ENCODE results near the gene BICC1.

BICC1 gene

DNA sequence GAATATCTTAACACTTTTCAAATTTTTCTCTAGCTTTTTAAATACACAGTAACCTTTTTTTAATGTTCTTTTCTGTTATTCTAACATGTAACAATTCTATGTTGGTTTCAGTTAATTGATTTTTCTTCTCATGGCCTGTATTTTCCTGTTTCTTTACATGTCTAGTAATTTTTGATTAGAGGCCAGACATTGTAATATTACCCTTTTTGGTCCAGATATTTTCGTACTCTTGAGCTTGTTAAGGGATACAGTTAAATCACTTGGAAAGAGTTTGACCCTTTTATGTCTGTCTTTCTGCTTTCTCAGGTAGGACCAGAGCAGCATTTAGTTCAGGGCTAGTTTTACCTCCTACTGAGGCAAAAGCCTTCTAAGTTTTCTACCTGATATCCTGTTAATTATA is 45.0 kb downstream of the BICC1 start:
- H3K27ac ChIP-seq (ENCODE audit: poor library complexity, severe bottlenecking), result no peak overlapping the region
- no peak for ATAC-seq (ENCODE audit: low read depth)

DNA sequence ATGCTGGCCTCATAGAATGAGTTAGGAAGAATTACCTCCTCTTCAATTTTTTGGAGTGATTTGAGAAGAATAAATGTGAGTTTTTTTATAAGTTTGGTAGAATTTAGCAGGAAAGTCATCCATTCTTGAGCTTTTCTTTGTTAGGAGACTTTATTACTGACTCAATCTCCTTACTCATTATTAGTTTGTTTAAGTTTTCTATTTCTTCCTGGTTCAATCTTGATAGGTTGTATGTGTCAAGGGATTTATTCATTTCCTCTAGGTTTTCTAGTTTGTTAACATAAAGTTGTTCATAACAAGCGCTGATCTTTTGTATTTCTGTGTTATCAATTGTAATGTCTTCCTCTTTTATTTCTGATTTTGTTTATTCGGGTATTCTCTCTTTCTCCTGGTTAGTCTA is 47.4 kb downstream of the BICC1 start:
- H3K4me1 ChIP-seq (ENCODE audit: insufficient read depth, poor library complexity, severe bottlenecking), result peaks cover 3% of the 10 kb centered on the region
- peaks cover 4% of the 10 kb centered on the region; the same call in 1 of the 2 replicates for H3K36me3 ChIP-seq (ENCODE audit: low read depth)
- H3K27me3 ChIP-seq (ENCODE audit: insufficient read depth, poor library complexity, severe bottlenecking), result no peaks in the 10 kb centered on the region
- no peak overlapping the region for H3K27ac ChIP-seq (ENCODE audit: poor library complexity, severe bottlenecking)
- TF ChIP-seq, protein P1, sequence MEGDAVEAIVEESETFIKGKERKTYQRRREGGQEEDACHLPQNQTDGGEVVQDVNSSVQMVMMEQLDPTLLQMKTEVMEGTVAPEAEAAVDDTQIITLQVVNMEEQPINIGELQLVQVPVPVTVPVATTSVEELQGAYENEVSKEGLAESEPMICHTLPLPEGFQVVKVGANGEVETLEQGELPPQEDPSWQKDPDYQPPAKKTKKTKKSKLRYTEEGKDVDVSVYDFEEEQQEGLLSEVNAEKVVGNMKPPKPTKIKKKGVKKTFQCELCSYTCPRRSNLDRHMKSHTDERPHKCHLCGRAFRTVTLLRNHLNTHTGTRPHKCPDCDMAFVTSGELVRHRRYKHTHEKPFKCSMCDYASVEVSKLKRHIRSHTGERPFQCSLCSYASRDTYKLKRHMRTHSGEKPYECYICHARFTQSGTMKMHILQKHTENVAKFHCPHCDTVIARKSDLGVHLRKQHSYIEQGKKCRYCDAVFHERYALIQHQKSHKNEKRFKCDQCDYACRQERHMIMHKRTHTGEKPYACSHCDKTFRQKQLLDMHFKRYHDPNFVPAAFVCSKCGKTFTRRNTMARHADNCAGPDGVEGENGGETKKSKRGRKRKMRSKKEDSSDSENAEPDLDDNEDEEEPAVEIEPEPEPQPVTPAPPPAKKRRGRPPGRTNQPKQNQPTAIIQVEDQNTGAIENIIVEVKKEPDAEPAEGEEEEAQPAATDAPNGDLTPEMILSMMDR (IDR thresholded peaks at IDR 0.05; ENCODE audit: poor library complexity, severe bottlenecking), result no peak
- no peak overlapping the region for H3K4me3 ChIP-seq (ENCODE audit: severe bottlenecking)
- no peak for DNase-seq (ENCODE audit: low spot score)
- H3K9me3 ChIP-seq (ENCODE audit: severe bottlenecking), result peaks cover 13% of the 10 kb centered on the region
- ATAC-seq (ENCODE audit: low read depth), result no peak

More for the DNA sequence above, 45.0 kb downstream of the BICC1 start:
- TF ChIP-seq, protein P1 (IDR thresholded peaks at IDR 0.05; ENCODE audit: poor library complexity, severe bottlenecking), result no peak
- no peaks in the 10 kb centered on the region for H3K27me3 ChIP-seq (ENCODE audit: insufficient read depth, poor library complexity, severe bottlenecking)
- peaks cover 13% of the 10 kb centered on the region for H3K9me3 ChIP-seq (ENCODE audit: severe bottlenecking)
- no peak overlapping the region for H3K4me3 ChIP-seq (ENCODE audit: severe bottlenecking)
- peaks cover 13% of the 10 kb centered on the region for H3K4me1 ChIP-seq (ENCODE audit: insufficient read depth, poor library complexity, severe bottlenecking)
- H3K36me3 ChIP-seq (ENCODE audit: low read depth), result peaks cover 4% of the 10 kb centered on the region; the same call in 1 of the 2 replicates
- no peak for DNase-seq (ENCODE audit: low spot score)

DNA sequence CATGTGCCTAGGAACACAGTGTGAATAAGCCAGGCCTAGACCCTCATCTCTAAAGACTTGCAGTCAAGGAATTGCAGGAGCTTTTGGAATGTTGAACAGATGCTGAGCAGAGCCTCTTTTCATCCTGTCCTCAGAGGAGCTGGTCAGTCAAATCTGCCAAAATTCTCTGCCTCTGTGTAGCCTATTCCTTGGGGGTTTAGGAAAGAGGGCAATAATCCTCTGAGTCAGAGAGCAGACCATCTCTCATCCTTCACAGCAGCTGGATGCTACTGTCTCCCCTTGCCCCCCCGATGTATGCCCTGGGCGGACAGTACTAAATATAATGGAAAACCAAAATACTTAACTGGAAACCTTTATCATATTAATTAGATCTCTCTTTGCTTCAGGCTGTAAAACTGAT is 52.6 kb downstream of the BICC1 start:
- H3K4me1 ChIP-seq (ENCODE audit: insufficient read depth, poor library complexity, severe bottlenecking), result no peaks in the 10 kb centered on the region
- no peak overlapping the region for H3K4me3 ChIP-seq (ENCODE audit: severe bottlenecking)
- H3K27ac ChIP-seq (ENCODE audit: poor library complexity, severe bottlenecking), result no peak overlapping the region
- TF ChIP-seq, protein P1 (IDR thresholded peaks at IDR 0.05; ENCODE audit: poor library complexity, severe bottlenecking), result no peak
- ATAC-seq (ENCODE audit: low read depth), result no peak
- DNase-seq (ENCODE audit: low spot score), result no peak
- no peaks in the 10 kb centered on the region for H3K36me3 ChIP-seq (ENCODE audit: low read depth)
- no peaks in the 10 kb centered on the region for H3K27me3 ChIP-seq (ENCODE audit: insufficient read depth, poor library complexity, severe bottlenecking)
- no peaks in the 10 kb centered on the region for H3K9me3 ChIP-seq (ENCODE audit: severe bottlenecking)

DNA sequence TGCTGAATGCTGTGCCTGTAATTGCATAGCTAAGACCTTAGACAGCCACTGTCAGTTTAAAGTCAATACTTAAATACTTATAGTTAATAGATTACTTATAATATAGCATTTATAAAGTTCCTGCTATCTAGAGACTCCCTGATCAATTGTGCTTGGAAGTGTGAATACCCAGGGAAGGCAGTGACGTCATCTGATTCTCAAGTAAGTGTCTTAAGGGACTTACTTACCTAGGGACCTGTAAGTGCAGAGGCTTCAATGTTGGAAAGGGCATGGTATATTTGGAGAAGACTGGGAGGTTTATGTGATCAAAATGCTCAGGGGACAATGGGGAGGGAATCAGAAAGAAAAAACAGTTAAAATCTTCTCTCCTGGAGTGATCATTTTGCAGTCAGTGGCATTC is 55.0 kb downstream of the BICC1 start:
- DNase-seq (ENCODE audit: low spot score), result no peak
- ATAC-seq (ENCODE audit: low read depth), result no peak

DNA sequence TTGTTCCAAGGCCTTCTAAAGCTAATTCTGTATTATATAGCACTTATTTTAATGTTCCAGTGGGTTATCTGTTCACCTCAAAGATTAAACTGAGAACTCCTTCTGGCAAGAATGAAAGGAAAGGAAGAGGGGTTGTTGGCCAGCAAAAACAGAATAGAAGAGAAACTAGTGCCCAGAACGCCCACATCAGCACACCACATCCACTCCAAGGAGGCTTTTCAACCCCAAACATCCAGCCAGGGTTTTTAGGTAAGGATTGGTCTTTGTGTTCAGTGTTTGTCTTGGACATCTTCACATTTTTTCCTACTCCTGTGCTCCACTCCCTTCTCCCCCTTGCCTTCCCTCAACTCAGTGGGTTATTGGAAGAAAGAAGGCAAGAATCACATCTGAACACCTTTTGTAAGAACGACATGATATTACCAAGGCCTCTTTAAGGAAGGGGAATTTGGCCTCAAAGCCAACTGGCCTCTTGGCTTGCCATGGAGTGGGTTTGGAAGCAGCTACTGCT is 55.8 kb downstream of the BICC1 start:
- H3K36me3 ChIP-seq (ENCODE audit: low read depth), result no peaks in the 10 kb centered on the region
- DNase-seq (ENCODE audit: low spot score), result no peak
- no peaks in the 10 kb centered on the region for H3K27me3 ChIP-seq (ENCODE audit: insufficient read depth, poor library complexity, severe bottlenecking)
- H3K4me3 ChIP-seq (ENCODE audit: severe bottlenecking), result no peak overlapping the region
- TF ChIP-seq, protein P1 (IDR thresholded peaks at IDR 0.05; ENCODE audit: poor library complexity, severe bottlenecking), result no peak
- H3K4me1 ChIP-seq (ENCODE audit: insufficient read depth, poor library complexity, severe bottlenecking), result no peaks in the 10 kb centered on the region
- no peaks in the 10 kb centered on the region for H3K9me3 ChIP-seq (ENCODE audit: severe bottlenecking)
- no peak for ATAC-seq (ENCODE audit: low read depth)
- no peak overlapping the region for H3K27ac ChIP-seq (ENCODE audit: poor library complexity, severe bottlenecking)

More for the DNA sequence above, 55.0 kb downstream of the BICC1 start:
- Histone ChIP-seq H3K4me1 (ENCODE audit: insufficient read depth, poor library complexity, severe bottlenecking) (no peaks in the 10 kb centered on the region), H3K9me3 (ENCODE audit: severe bottlenecking) (no peaks in the 10 kb centered on the region), H3K36me3 (ENCODE audit: low read depth) (no peaks in the 10 kb centered on the region), H3K27ac (ENCODE audit: poor library complexity, severe bottlenecking) (no peak overlapping the region), H3K27me3 (ENCODE audit: insufficient read depth, poor library complexity, severe bottlenecking) (no peaks in the 10 kb centered on the region), H3K4me3 (ENCODE audit: severe bottlenecking) (no peak overlapping the region)
- TF ChIP-seq, protein P1 (IDR thresholded peaks at IDR 0.05; ENCODE audit: poor library complexity, severe bottlenecking), result no peak
